Astrocyte (in vitro differentiated cells and primary cell): Measurements from ENCODE around the gene CCDC12. TPM values are rescaled to one million over a fixed set of nuclear protein-coding genes. Genes with fewer than 3 reads are reported as not detected.
"Not testable (repeated sequence)": the region's sequence is repeated elsewhere in the genome, so short reads cannot be mapped to it uniquely, and the experiment has no call there.

Experiments used
- DNase-seq: peaks from one replicate; pipeline ENCODE4 v3.0.0-alpha.2; 2010; ENCODE audit warnings: low read depth
- FAIRE-seq: peaks from 2 replicates; lab custom pipeline; 2011; peaks lifted over from hg19 to GRCh38; lab: Jason Lieb, UNC
- H2AFZ ChIP-seq: 2 replicates; pipeline ENCODE4 v1.6.0; 2012; ENCODE audit warnings: low read depth, low read length, inconsistent platforms
- H3K27ac ChIP-seq: 2 replicates; pipeline ENCODE4 v1.5.1; 2011; ENCODE audit warnings: low read depth, low read length, inconsistent platforms
- H3K27me3 ChIP-seq: 2 replicates; pipeline ENCODE4 v1.6.0; 2011; ENCODE audit warnings: low read length, inconsistent platforms; ENCODE audit not compliant: insufficient read depth
- H3K36me3 ChIP-seq: 2 replicates; pipeline ENCODE4 v1.5.1; 2011; ENCODE audit warnings: low read length, inconsistent platforms; ENCODE audit not compliant: insufficient read depth
- H3K4me1 ChIP-seq: 2 replicates; pipeline ENCODE4 v1.5.1; 2011; ENCODE audit warnings: low read length, inconsistent platforms; ENCODE audit not compliant: insufficient read depth
- H3K4me2 ChIP-seq: 2 replicates; pipeline ENCODE4 v1.6.0; 2012; ENCODE audit warnings: low read length, inconsistent platforms
- H3K4me3 ChIP-seq: 2 replicates; pipeline ENCODE4 v1.5.1; 2011; ENCODE audit warnings: low read depth, mild to moderate bottlenecking, low read length, inconsistent platforms; ENCODE audit not compliant: insufficient read depth
- H3K79me2 ChIP-seq: 2 replicates; pipeline ENCODE4 v1.6.0; 2012; ENCODE audit warnings: mild to moderate bottlenecking, low read length, inconsistent platforms; ENCODE audit not compliant: insufficient read depth
- H3K9ac ChIP-seq: 2 replicates; pipeline ENCODE4 v1.6.0; 2012; ENCODE audit warnings: mild to moderate bottlenecking, low read length, inconsistent platforms
- H3K9me3 ChIP-seq: 2 replicates; pipeline ENCODE4 v1.5.1; 2012; ENCODE audit warnings: low read depth, mild to moderate bottlenecking, low read length, inconsistent platforms; ENCODE audit not compliant: insufficient read depth
- H4K20me1 ChIP-seq: 2 replicates; pipeline ENCODE4 v1.6.0; 2012; ENCODE audit warnings: low read length, inconsistent platforms; ENCODE audit not compliant: insufficient read depth
- H3K27ac Mint-ChIP-seq: one replicate; pipeline ENCODE4 v1.8.0; 2021; ENCODE audit warnings: mild to moderate bottlenecking, mixed read lengths; ENCODE audit not compliant: unreplicated experiment
- H3K27me3 Mint-ChIP-seq: one replicate; pipeline ENCODE4 v1.8.0; 2021; ENCODE audit warnings: low read depth, mixed read lengths; ENCODE audit not compliant: unreplicated experiment
- H3K36me3 Mint-ChIP-seq: one replicate; pipeline ENCODE4 v1.8.0; 2021; ENCODE audit warnings: low read depth, mixed read lengths; ENCODE audit not compliant: unreplicated experiment
- H3K4me1 Mint-ChIP-seq: one replicate; pipeline ENCODE4 v1.8.0; 2021; ENCODE audit warnings: low read depth, mixed read lengths; ENCODE audit not compliant: unreplicated experiment
- H3K4me3 Mint-ChIP-seq: one replicate; pipeline ENCODE4 v1.8.0; 2021; ENCODE audit warnings: mild to moderate bottlenecking, moderate library complexity, mixed read lengths; ENCODE audit not compliant: unreplicated experiment
- H3K9me3 Mint-ChIP-seq: one replicate; pipeline ENCODE4 v1.8.0; 2021; ENCODE audit warnings: mild to moderate bottlenecking, mixed read lengths; ENCODE audit not compliant: unreplicated experiment
- CTCF ChIP-seq: IDR thresholded peaks from 2 replicates; pipeline ENCODE4 v1.5.1; 2011; ENCODE audit warnings: low read depth, mild to moderate bottlenecking, inconsistent platforms, low read length, moderate library complexity; ENCODE audit not compliant: insufficient read depth
- EZH2 ChIP-seq: IDR thresholded peaks from 2 replicates; pipeline ENCODE4 v1.6.1; 2012; ENCODE audit warnings: mild to moderate bottlenecking, low read length, inconsistent platforms; ENCODE audit not compliant: insufficient read depth
- total RNA-seq: library from RNA; stranded (reverse); gene quantifications from 2 replicates; pipeline ENCODE4 v1.2.1, GENCODE V29; 2021

Gene CCDC12
- total RNA-seq, 1 donor from 2014 or later: 29.0 TPM

- H2AFZ ChIP-seq: no peak overlapping the region
- no peaks in the 10 kb centered on the region for H3K36me3 ChIP-seq
- no peak for TF ChIP-seq CTCF
- no peak for TF ChIP-seq EZH2
- H3K27me3 ChIP-seq: no peaks in the 10 kb centered on the region
- H3K9ac ChIP-seq: no peak overlapping the region
- peaks cover 24% of the 10 kb centered on the region for H3K4me1 Mint-ChIP-seq
- no peak overlapping the region for H3K4me3 ChIP-seq
- no peaks in the 10 kb centered on the region for H3K27me3 Mint-ChIP-seq
- H3K9me3 ChIP-seq: no peaks in the 10 kb centered on the region
- DNase-seq (no peak), FAIRE-seq (no peak)
- peaks cover 83% of the 10 kb centered on the region for H3K79me2 ChIP-seq
- peaks cover 10% of the 10 kb centered on the region for H3K36me3 Mint-ChIP-seq
- H3K27ac Mint-ChIP-seq: no peak overlapping the region
- H3K9me3 Mint-ChIP-seq: no peaks in the 10 kb centered on the region
- H3K27ac ChIP-seq: no peak overlapping the region
- peaks cover 81% of the 10 kb centered on the region for H4K20me1 ChIP-seq
- H3K4me3 Mint-ChIP-seq: no peak overlapping the region
- H3K4me1 ChIP-seq: peaks cover 5% of the 10 kb centered on the region
- no peak overlapping the region for H3K4me2 ChIP-seq
Measured at GRCh38 chr3:46965151-46965550, 11.4 kb downstream of the CCDC12 start.

GRCh38 chr3:46964038-46964590 is 12.4 kb downstream of the CCDC12 start:
- peaks cover 30% of the 10 kb centered on the region for H3K4me1 Mint-ChIP-seq
- peaks cover 81% of the 10 kb centered on the region for H4K20me1 ChIP-seq
- H3K9me3 Mint-ChIP-seq: not testable (repeated sequence)

GRCh38 chr3:46962990-46963389 is 13.6 kb downstream of the CCDC12 start:
- Mint-ChIP-seq H3K4me3 (no peak overlapping the region), H3K27ac (no peak overlapping the region), H3K36me3 (peaks cover 12% of the 10 kb centered on the region), H3K27me3 (no peaks in the 10 kb centered on the region), H3K4me1 (peaks cover 39% of the 10 kb centered on the region), H3K9me3 (no peaks in the 10 kb centered on the region)
- H3K4me1 ChIP-seq: peaks cover 11% of the 10 kb centered on the region
- H3K79me2 ChIP-seq: peaks cover 83% of the 10 kb centered on the region
- FAIRE-seq: no peak
- H3K27me3 ChIP-seq: no peaks in the 10 kb centered on the region
- no peak overlapping the region for H3K9ac ChIP-seq
- TF ChIP-seq CTCF (no peak), EZH2 (no peak)
- H3K4me3 ChIP-seq: no peak overlapping the region
- no peaks in the 10 kb centered on the region for H3K9me3 ChIP-seq
- DNase-seq: no peak
- no peak overlapping the region for H2AFZ ChIP-seq
- H4K20me1 ChIP-seq: peaks cover 81% of the 10 kb centered on the region
- no peak overlapping the region for H3K27ac ChIP-seq
- no peak overlapping the region for H3K4me2 ChIP-seq
- no peaks in the 10 kb centered on the region for H3K36me3 ChIP-seq

More at GRCh38 chr3:46964038-46964590, 12.4 kb downstream of the CCDC12 start:
- not testable (repeated sequence) for FAIRE-seq, H3K36me3 ChIP-seq, H2AFZ ChIP-seq, H3K4me3 ChIP-seq, H3K27me3 Mint-ChIP-seq, DNase-seq, H3K4me3 Mint-ChIP-seq, H3K4me2 ChIP-seq, H3K9me3 ChIP-seq, H3K9ac ChIP-seq, H3K27ac ChIP-seq, H3K27ac Mint-ChIP-seq, H3K27me3 ChIP-seq
- peaks cover 10% of the 10 kb centered on the region for H3K36me3 Mint-ChIP-seq
- Histone ChIP-seq H3K79me2 (peaks cover 83% of the 10 kb centered on the region), H3K4me1 (peaks cover 11% of the 10 kb centered on the region)
